Measurements from ENCODE around the gene BCORL1.

BCORL1 gene

GRCh38 chrX:130032552-130032951 is 50.1 kb downstream of the BCORL1 start:
- H3K27ac ChIP-seq: no peak overlapping the region
- TF ChIP-seq CTCF (IDR thresholded peaks at IDR 0.05): no peak

GRCh38 chrX:130034178-130034577 is 51.7 kb downstream of the BCORL1 start:
- H3K27ac ChIP-seq: no peak overlapping the region
- DNase-seq (ENCODE audit: low spot score): no peak
- no peak for TF ChIP-seq CTCF (IDR thresholded peaks at IDR 0.05)
- H3K4me3 ChIP-seq: no peak overlapping the region

More at GRCh38 chrX:130032552-130032951, 50.1 kb downstream of the BCORL1 start:
- no peak overlapping the region for H3K4me3 ChIP-seq
- no peak for DNase-seq (ENCODE audit: low spot score)

- H3K4me3 ChIP-seq: no peak overlapping the region
- H3K27ac ChIP-seq: no peak overlapping the region
- no peak for DNase-seq (ENCODE audit: low spot score)
- no peak for TF ChIP-seq CTCF (IDR thresholded peaks at IDR 0.05)
These were observed 57.4 kb downstream of the BCORL1 start for GRCh38 chrX:130039847-130040246.

- Histone ChIP-seq H3K4me3 (no peak overlapping the region), H3K27ac (no peak overlapping the region)
These were observed 65.0 kb downstream of the BCORL1 start for GRCh38 chrX:130047416-130047815.

GRCh38 chrX:130048686-130049222 is 66.3 kb downstream of the BCORL1 start:
- H3K4me3 ChIP-seq: no peak overlapping the region
- DNase-seq (ENCODE audit: low spot score): no peak
- H3K27ac ChIP-seq: no peak overlapping the region
- TF ChIP-seq CTCF (IDR thresholded peaks at IDR 0.05): no peak

More at GRCh38 chrX:130047416-130047815, 65.0 kb downstream of the BCORL1 start:
- no peak for TF ChIP-seq CTCF (IDR thresholded peaks at IDR 0.05)
- DNase-seq (ENCODE audit: low spot score): no peak

GRCh38 chrX:130049821-130050220 is 67.4 kb downstream of the BCORL1 start:
- DNase-seq (ENCODE audit: low spot score): no peak
- no peak for TF ChIP-seq CTCF (IDR thresholded peaks at IDR 0.05)
- Histone ChIP-seq H3K27ac (no peak overlapping the region), H3K4me3 (no peak overlapping the region)

GRCh38 chrX:130051176-130051845 is 68.9 kb downstream of the BCORL1 start:
- no peak overlapping the region for H3K27ac ChIP-seq
- DNase-seq (ENCODE audit: low spot score): no peak
- TF ChIP-seq CTCF (IDR thresholded peaks at IDR 0.05): no peak
- no peak overlapping the region for H3K4me3 ChIP-seq

Data from coronary artery (tissue), 2 donors.